ENCODE data around the gene FIGNL2.

The FIGNL2 gene

DNA sequence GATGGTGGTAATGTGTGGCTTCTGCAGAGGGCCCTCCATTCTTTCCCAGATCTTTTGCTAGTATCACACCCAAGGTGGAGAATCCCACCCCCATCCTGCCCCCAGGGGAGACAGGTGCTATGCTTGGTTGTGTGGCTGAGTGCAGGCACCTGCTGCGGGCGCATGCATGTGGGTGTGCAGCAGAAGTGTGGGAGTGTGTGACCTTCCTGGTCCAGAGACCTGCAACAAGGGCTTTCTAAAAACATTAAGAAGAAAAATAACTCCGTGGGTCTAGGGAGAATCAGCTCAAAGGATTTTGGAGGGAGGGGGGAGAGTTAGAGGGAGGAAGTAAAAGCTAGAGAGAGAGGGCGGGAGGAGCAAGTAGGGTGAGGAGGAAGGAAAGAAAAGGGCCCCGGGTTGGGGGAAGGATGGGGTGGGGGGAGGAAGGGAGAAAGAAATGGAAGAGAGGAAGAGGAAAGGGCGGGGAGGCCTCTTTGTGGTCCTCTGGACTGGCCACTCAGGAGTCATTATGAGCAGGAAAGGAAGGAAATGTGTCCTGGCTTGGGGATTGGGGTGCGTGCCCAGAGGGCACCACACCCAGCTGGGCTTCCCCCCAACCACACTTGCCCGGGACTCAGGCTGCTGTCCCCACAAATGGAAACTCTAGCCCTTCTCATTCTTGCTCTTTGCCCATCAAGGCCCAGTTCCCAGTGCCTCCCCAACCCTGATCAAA, 3.1 kb upstream of the FIGNL2 start:
- no peak overlapping the region for H3K27ac ChIP-seq
- no peak for TF ChIP-seq ZFX (IDR thresholded peaks at IDR 0.05)
- TF ChIP-seq, protein P1, sequence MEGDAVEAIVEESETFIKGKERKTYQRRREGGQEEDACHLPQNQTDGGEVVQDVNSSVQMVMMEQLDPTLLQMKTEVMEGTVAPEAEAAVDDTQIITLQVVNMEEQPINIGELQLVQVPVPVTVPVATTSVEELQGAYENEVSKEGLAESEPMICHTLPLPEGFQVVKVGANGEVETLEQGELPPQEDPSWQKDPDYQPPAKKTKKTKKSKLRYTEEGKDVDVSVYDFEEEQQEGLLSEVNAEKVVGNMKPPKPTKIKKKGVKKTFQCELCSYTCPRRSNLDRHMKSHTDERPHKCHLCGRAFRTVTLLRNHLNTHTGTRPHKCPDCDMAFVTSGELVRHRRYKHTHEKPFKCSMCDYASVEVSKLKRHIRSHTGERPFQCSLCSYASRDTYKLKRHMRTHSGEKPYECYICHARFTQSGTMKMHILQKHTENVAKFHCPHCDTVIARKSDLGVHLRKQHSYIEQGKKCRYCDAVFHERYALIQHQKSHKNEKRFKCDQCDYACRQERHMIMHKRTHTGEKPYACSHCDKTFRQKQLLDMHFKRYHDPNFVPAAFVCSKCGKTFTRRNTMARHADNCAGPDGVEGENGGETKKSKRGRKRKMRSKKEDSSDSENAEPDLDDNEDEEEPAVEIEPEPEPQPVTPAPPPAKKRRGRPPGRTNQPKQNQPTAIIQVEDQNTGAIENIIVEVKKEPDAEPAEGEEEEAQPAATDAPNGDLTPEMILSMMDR (conservative IDR thresholded peaks at IDR 0.05), result no peak

DNA sequence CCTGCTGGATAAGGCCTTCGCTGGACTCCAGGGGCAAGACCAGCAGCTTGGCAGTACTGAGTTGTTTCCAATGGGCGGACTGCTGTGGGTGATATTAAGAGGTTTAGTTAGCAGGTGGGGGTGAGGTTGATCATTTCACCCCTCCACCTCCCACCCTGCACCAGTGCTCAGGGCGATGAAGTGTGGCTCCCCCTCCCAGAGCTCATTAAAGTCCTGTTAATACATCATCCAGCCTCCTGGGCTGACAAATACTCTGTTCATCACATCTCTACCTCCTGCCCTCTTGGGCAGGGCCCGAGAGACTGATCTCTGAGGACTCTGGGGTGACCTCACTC, 2.4 kb upstream of the FIGNL2 start:
- TF ChIP-seq ZFX (IDR thresholded peaks at IDR 0.05), result no peak
- TF ChIP-seq, protein P1 (conservative IDR thresholded peaks at IDR 0.05), result no peak
- H3K27ac ChIP-seq, result no peak overlapping the region

DNA sequence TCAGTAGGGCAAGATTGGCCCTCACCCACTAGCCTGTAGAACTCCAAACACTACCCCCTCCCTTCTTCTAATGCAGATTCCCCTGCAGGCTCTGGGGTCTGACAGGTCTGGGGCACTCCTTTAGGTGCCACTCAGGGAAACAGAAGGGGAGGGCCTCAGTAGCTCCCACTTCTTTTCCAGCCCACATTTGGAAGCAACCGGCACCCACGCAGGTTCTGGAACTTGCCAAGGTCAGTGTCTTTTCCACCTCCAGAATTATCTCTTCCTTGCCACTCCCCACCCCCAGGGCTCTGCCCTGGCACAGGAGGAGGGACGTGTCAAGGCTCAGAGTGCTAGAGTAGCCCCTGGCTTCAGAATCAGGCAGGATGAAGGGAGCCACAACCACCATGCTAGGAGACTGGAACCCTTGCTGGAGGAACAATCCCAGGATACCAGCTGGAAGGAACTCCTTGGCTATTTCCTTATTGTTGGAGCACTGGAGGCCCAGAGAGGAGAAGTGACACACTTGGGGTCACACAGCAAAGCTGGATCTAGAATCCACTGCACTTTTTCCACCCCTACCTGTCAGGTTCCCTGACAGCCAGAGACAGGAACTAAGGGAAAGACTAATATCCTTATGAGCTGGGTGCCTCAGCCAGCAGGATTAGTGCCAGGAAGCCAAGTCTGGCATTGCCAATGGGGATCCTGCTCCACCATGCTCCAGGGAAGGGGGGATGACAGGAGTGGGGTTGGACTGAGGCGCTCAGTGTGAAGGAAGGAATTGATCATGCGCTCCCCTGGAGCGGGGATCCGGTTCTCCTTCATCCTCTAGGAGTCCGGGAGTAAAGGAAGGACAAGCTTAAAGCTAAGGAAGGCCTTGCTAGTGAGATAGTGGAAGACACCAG, 1.8 kb upstream of the FIGNL2 start:
- no peak overlapping the region for H3K27ac ChIP-seq
- no peak for TF ChIP-seq ZFX (IDR thresholded peaks at IDR 0.05)
- TF ChIP-seq, protein P1 (conservative IDR thresholded peaks at IDR 0.05), result no peak

DNA sequence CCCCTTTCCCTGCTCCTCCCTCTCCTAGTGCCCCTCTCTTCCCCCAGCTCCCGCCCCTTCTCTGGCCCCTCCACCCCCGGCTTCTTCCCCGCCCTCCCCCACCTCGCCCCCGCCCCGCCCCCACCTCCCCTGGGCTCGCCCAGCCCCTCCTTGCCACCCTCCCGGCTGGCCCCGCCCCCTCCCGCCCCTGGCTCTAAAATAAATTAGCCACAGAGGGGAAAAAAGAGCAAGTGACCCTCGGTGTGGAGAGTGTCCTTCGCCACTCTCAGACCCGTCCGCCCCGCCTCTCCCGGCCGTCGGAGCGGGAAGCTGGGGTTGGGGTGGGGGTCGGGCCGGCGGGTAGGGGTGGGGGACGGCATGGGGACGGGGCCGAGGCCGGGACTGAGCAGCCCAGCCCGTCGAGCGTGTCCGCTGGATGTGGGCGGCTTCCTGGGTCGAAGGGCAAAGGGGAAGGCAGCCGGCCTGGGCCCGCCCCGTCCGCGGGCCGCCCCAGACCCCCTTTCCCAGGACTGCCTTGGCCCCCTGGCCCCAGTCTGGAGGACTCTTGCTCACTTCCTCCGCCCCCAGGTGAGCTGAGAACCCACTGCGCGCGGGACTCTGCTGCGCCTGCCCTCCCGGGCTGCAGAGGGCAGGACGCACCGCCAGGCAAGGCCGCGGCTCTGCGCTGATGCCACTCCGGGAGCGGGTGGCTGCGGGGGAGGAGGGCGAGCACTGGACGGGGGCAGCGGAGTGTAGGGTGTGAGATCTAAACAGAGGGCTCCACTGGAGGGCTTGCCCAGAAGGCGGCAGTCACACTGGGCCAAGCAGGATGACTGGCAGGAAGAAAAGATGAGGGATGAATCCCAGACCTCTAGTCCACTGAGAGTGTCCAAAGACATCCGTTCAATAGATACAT, 570 bp upstream of the FIGNL2 start:
- no peak for TF ChIP-seq ZFX (IDR thresholded peaks at IDR 0.05)
- TF ChIP-seq, protein P1 (conservative IDR thresholded peaks at IDR 0.05), result no peak
- H3K27ac ChIP-seq, result no peak overlapping the region

DNA sequence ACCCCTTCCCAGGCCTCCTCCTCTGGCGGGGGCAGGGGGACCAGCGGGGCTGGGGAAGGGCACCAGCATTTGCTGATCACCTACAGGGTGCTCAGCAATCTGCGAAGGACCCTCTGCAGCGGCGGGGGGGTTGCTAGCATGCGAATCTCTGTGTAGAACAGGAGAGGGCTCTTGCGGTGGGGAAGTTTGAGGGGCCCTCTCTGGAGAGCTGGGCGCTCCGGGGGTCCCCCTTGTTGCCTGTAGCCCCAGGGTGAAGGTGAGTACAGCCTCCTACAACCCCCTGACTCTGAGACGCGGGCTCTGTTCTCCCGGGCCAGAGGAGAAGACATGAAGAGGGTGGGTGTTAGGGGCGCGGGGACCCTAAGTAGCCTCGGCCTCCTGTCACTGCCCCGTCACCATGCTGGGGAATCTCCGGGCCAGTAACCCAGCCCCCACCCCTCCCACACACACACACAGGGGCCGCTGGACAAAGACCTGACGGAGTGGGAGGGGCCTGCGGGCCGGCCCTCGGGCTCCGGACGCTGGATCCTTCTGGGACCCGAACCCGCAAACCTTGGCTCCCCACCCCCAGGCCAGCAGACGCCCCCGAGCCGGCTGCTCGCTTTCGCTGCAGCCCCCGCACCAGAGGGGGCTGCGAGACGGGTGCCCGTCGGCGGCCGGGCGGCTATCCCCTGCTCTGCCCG, 734 bp downstream of the FIGNL2 start:
- TF ChIP-seq, protein P1 (conservative IDR thresholded peaks at IDR 0.05), result no peak
- TF ChIP-seq ZFX (IDR thresholded peaks at IDR 0.05), result no peak
- no peak overlapping the region for H3K27ac ChIP-seq

DNA sequence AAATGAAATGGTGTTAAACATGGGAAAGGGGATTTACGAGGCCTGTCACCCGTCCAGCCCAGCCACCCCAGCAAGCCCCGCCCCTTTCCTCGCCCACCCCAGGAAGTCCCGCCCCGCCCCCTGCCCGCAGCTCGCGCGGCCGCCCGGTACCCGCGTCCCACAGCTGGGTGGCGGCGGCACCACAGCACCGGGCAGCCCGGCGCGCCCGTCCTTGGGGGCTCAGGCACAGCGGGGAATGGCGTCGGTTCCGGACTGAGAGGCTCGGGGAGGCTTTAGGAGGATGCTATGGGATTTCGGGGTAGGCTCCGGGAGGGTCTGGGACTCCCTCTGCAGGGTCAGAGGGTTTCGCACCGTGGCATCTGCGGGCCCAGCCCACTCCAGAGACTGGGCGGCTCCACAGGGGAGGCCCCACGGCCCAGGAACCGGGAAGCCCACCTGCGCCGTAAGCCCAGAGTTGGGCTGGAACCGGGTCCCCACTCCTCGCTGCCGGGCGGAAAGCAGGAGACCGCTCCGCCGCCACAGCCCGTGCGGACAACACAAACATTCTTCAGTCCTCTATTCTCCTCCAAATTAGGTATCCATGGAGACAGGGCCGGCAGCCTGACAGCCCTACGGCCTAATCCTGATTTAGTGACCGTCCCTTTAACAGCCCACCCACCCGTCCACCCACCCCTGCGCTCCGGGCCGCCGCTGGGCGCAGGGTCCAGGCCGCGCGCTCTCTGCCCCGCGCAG, 1.4 kb downstream of the FIGNL2 start:
- H3K27ac ChIP-seq, result no peak overlapping the region
- no peak for TF ChIP-seq ZFX (IDR thresholded peaks at IDR 0.05)
- TF ChIP-seq, protein P1 (conservative IDR thresholded peaks at IDR 0.05), result no peak
